RPMI7951 (cell line): ENCODE data around the gene PLA2G3. TPM values are rescaled to one million over a fixed set of nuclear protein-coding genes. Genes with fewer than 3 reads are reported as not detected.

Experiments
- DNase-seq: peaks from one replicate; pipeline ENCODE4 v3.0.0-alpha.2; 2012; ENCODE audit warnings: low read depth
- total RNA-seq: library from RNA; depleted of rRNA; stranded (reverse); fragments of >200 nt; shearing (Covaris generic); gene quantifications from 2 replicates; pipeline ENCODE4 v1.2.3, GENCODE V29; 2014

Gene PLA2G3
- total RNA-seq, 1 experiment from 2014 or later: 0.12 TPM

GRCh38 chr22:31148953-31149627, 8.8 kb upstream of the PLA2G3 start:
- peak; percentile 64 for DNase-seq

GRCh38 chr22:31148488-31148887, 8.2 kb upstream of the PLA2G3 start:
- no peak for DNase-seq

GRCh38 chr22:31144223-31144622, 3.9 kb upstream of the PLA2G3 start:
- peak; percentile 42 for DNase-seq

- peak; percentile 15 for DNase-seq
Measured at GRCh38 chr22:31143537-31143936, 3.2 kb upstream of the PLA2G3 start.

- DNase-seq: no peak
Measured at GRCh38 chr22:31143038-31143437, 2.7 kb upstream of the PLA2G3 start.

- DNase-seq: no peak
Measured at GRCh38 chr22:31142285-31142684, 2.0 kb upstream of the PLA2G3 start.

GRCh38 chr22:31141551-31141950, 1.2 kb upstream of the PLA2G3 start:
- DNase-seq: no peak

GRCh38 chr22:31140746-31141145, 438 bp upstream of the PLA2G3 start:
- DNase-seq: no peak

- no peak for DNase-seq
Measured at GRCh38 chr22:31139066-31139465, 1.2 kb downstream of the PLA2G3 start.

GRCh38 chr22:31138126-31138525, 2.2 kb downstream of the PLA2G3 start:
- no peak for DNase-seq

- no peak for DNase-seq
Measured at GRCh38 chr22:31137721-31138120, 2.6 kb downstream of the PLA2G3 start.

- no peak for DNase-seq
Measured at GRCh38 chr22:31136711-31137110, 3.6 kb downstream of the PLA2G3 start.

- DNase-seq: no peak
Measured at GRCh38 chr22:31136155-31136554, 4.2 kb downstream of the PLA2G3 start.

- DNase-seq: no peak
Measured at GRCh38 chr22:31135706-31136105, 4.6 kb downstream of the PLA2G3 start.

GRCh38 chr22:31134688-31135087, 5.6 kb downstream of the PLA2G3 start:
- no peak for DNase-seq

GRCh38 chr22:31133911-31134310, 6.4 kb downstream of the PLA2G3 start:
- no peak for DNase-seq

- DNase-seq: no peak
Measured at GRCh38 chr22:31130873-31131272, 9.4 kb downstream of the PLA2G3 start.

- no peak for DNase-seq
Measured at GRCh38 chr22:31128156-31128555, 12.2 kb downstream of the PLA2G3 start.

- no peak for DNase-seq
Measured at GRCh38 chr22:31127181-31127772, 13.0 kb downstream of the PLA2G3 start.

GRCh38 chr22:31126869-31127175, 13.5 kb downstream of the PLA2G3 start:
- DNase-seq: no peak

- no peak for DNase-seq
Measured at GRCh38 chr22:31126128-31126868, 14.0 kb downstream of the PLA2G3 start.

- DNase-seq: no peak
Measured at GRCh38 chr22:31125521-31126117, 14.7 kb downstream of the PLA2G3 start.
